Measurements from ENCODE around the gene TTC39A.

GRCh38 chr1:51309291-51309690, 21.1 kb downstream of the TTC39A start:
- no peak for TF ChIP-seq CTCF (IDR thresholded peaks at IDR 0.05; ENCODE audit: insufficient read depth, low read depth, low read length)
- no peak for TF ChIP-seq EZH2 (IDR thresholded peaks at IDR 0.05; ENCODE audit: insufficient read depth, low read length)
